Central memory CD8-positive, alpha-beta T cell (primary cell): ENCODE results near the gene ZFPM1.
A peak's percentile ranks its signal among the peaks of the same experiment; 100 is the strongest.
"Not testable (repeated sequence)": the region's sequence is repeated elsewhere in the genome, so short reads cannot be mapped to it uniquely, and the experiment has no call there.

Experiments
- ATAC-seq: fragments of 150-1000 bp; cut with Tn5 transposase; replicated peaks from 2 replicates; pipeline ENCODE4 v1.10.0; 2022; ENCODE audit warnings: mild to moderate bottlenecking, moderate FRiP score, moderate number of reproducible peaks; ENCODE audit not compliant: poor library complexity, severe bottlenecking; ENCODE audit errors: extremely low read depth
- DNase-seq, 2 donors: peaks; one replicate each; pipeline ENCODE4 v3.0.0; 2021; ENCODE audit warnings: low spot score in 2 of 2
- H3K27ac Mint-ChIP-seq: one replicate; pipeline ENCODE4 v1.8.0; 2022; ENCODE audit warnings: low read depth, mild to moderate bottlenecking, moderate library complexity, mixed read lengths
- H3K27me3 Mint-ChIP-seq: one replicate; pipeline ENCODE4 v1.8.0; 2022; ENCODE audit warnings: mixed read lengths
- H3K36me3 Mint-ChIP-seq: one replicate; pipeline ENCODE4 v1.8.0; 2022; ENCODE audit warnings: mild to moderate bottlenecking, moderate library complexity, mixed read lengths; ENCODE audit not compliant: insufficient read depth
- H3K4me1 Mint-ChIP-seq: one replicate; pipeline ENCODE4 v1.8.0; 2022; ENCODE audit warnings: mixed read lengths
- H3K4me3 Mint-ChIP-seq: one replicate; pipeline ENCODE4 v1.8.0; 2022; ENCODE audit warnings: mild to moderate bottlenecking, moderate library complexity, mixed read lengths
- H3K9me3 Mint-ChIP-seq: one replicate; pipeline ENCODE4 v1.8.0; 2022; ENCODE audit warnings: mixed read lengths

The ZFPM1 gene

DNA sequence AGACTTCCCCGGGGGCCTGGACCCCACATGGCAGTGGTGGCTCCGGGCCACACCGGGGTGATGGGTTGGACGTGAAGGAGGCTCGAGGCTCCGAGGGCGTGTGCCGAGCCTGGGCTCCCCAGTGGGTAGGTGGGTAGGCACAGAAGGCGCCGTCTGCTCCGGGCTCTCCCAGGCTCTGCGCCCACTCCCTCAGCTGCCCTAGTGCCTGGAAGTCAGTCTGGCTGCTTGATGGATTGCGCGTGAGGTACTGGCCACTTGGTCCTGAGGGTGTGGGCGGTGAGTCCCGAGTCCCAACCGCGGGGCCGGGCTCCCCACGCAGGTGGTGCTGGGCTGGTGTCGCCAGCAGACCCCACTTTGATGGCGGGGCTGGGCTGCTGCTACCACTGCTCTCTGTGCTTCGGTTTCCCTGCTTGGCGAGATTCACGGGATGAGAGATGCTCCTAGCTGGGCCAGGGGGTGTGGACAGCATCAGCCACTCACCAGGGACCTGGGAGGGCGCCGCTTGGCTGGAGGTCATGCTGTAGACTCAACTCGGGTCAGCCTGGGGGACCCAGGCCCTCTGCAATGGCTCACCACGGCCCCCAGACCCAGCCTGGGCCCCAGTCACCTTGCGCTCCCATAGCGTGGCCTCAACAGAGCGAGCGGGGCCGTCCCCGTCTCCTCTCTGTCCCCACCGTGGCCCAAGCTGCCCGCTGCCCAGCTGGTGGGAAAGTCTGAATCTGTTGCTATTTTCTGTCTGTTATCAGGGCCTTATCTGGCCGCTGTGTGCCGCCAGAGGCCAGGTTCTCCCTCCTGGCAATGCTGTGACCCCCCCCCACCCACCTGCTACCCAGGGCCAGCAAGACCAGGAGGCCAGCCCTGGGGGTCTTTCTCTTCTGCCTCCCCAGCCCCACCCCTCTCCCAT, 26.1 kb downstream of the ZFPM1 start:
- H3K4me1 Mint-ChIP-seq, result peaks cover 55% of the 10 kb centered on the region
- peak; percentile 18 for ATAC-seq
- peaks cover 34% of the 10 kb centered on the region for H3K36me3 Mint-ChIP-seq

DNA sequence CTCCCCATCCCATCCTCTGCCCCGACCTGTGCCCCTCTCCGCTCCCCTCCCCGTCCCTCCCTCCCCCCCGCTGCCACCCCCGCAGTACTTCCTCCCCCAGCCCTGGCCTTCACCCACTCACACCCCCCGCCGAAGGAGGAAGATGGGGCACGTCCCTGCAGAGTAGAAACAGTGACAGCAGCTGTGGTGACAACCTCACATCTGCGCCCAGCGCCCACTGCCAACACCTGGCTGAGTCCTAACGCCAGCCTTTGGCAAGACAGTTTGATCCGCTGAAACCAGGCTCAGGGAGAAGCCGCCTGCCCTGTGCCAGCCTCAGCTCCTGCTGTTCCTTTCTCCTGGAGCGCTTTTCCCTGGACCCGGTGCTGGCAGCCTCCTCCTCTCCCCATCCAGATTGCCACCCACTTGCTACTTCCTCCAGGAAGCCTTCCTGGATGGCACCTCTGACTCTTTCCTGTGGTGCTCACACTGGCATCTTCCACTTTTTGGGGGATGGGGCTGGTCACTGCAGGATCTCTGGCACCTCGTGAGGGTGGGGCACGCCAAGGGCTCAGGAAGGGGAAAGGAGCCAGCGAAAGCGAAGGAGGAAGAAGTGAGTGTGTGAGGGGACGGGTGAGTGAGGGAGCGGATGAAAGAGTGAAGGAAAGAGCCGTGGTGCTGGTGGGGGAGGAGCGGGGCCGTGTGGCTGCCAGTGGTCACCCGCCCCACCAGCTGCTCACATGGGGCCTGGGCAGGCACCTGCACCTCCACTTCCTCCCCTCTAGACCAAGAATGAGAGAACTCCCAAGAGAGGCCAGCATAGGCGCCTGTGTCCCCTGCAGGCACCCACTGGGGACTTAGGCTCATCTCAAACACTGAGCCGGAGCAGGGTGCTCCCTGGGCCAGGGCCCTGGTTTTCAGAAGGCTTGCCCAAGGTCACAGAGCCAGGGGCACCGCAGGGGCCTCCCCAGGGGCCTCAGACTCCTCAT, 27.0 kb downstream of the ZFPM1 start:
- Mint-ChIP-seq H3K27ac (peak overlapping the region; percentile 85), H3K27me3 (no peaks in the 10 kb centered on the region), H3K36me3 (peaks cover 33% of the 10 kb centered on the region), H3K4me1 (peaks cover 48% of the 10 kb centered on the region), H3K4me3 (peak overlapping the region; percentile 45), H3K9me3 (no peaks in the 10 kb centered on the region)
- DNase-seq (peak; percentile 26 to 35), ATAC-seq (peak; percentile 73)

More for the DNA sequence above, 26.1 kb downstream of the ZFPM1 start:
- H3K4me3 Mint-ChIP-seq, result peak overlapping the region; percentile 58
- no peaks in the 10 kb centered on the region for H3K9me3 Mint-ChIP-seq
- H3K27me3 Mint-ChIP-seq, result no peaks in the 10 kb centered on the region
- H3K27ac Mint-ChIP-seq, result peak overlapping the region; percentile 85
- no peak for DNase-seq

- Mint-ChIP-seq H3K4me3 (no peak overlapping the region), H3K36me3 (peaks cover 31% of the 10 kb centered on the region), H3K27me3 (no peaks in the 10 kb centered on the region), H3K4me1 (peaks cover 48% of the 10 kb centered on the region), H3K9me3 (no peaks in the 10 kb centered on the region), H3K27ac (no peak overlapping the region)
- ATAC-seq, result no peak
- no peak for DNase-seq
These were observed 27.7 kb downstream of the ZFPM1 start for GRCh38 chr16:88480829-88481228.

DNA sequence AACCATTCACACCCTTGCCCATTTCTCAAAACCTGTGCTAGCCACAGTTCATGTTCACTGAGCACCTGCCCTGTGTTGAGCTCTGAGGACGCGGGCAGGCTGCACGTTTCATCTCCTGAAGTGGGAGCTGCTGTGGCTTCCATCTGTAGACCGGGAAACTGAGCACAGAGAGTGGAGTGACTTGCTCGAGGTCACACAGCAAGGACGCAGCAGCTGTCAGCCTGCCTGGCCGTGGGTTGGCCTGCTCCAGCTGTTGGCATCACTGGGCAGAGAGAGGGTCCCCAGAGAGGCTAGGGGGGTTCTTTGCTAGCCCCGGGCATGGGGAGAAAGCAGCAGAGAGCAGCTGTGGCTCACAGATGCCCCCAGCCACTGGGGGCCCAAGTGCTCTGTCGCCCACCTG, 28.8 kb downstream of the ZFPM1 start:
- H3K27me3 Mint-ChIP-seq, result no peaks in the 10 kb centered on the region
- H3K27ac Mint-ChIP-seq, result no peak overlapping the region
- H3K4me1 Mint-ChIP-seq, result peaks cover 43% of the 10 kb centered on the region
- no peak for ATAC-seq
- H3K4me3 Mint-ChIP-seq, result no peak overlapping the region
- peaks cover 30% of the 10 kb centered on the region for H3K36me3 Mint-ChIP-seq
- H3K9me3 Mint-ChIP-seq, result no peaks in the 10 kb centered on the region
- no peak for DNase-seq

DNA sequence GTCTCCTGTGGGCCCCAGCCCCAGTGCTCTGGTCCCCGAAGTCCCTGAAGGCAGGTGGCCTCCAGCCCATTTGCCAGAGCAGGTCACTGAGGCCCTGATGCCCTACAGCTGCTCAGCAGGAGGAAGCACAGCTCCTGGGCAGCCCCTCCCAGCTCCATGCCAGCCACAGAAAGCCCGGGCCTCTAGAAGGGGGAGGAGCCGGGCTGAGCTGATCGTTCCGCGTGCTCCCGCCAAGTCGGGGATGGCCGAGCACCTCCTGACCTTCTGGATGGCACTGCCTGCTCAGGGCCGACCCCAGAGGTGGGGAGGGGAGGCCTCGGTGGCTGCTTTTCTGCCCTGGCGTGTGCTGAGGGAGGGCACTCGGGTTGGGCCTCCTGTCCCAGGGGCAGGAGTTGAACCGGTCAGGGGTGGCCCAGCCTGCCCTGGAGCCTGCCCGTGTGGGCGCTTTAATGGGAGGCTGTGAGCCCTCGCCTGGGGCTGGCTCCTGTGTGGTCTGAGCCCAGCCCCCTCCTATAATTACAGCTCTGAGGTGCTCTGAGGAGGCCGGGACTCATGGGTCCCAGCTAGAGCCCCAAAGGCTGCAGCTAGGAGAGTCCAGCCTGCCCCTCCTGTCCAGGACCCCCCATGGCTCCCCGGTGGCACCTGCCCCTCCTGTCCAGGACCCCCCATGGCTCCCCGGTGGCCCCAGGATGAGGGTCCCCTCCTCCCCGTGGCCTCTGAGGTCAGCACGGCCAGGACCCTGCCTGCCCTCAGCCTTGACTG, 29.7 kb downstream of the ZFPM1 start:
- DNase-seq (no peak), ATAC-seq (no peak)
- peaks cover 26% of the 10 kb centered on the region for H3K36me3 Mint-ChIP-seq
- no peaks in the 10 kb centered on the region for H3K27me3 Mint-ChIP-seq
- no peak overlapping the region for H3K4me3 Mint-ChIP-seq
- H3K27ac Mint-ChIP-seq, result peak overlapping the region; percentile 70
- H3K9me3 Mint-ChIP-seq, result no peaks in the 10 kb centered on the region
- peaks cover 33% of the 10 kb centered on the region for H3K4me1 Mint-ChIP-seq

GRCh38 chr16:88483392-88483641, 30.2 kb downstream of the ZFPM1 start:
- H3K27me3 Mint-ChIP-seq, result no peaks in the 10 kb centered on the region
- H3K4me3 Mint-ChIP-seq, result no peak overlapping the region
- peaks cover 28% of the 10 kb centered on the region for H3K4me1 Mint-ChIP-seq
- H3K36me3 Mint-ChIP-seq, result peaks cover 25% of the 10 kb centered on the region
- peak overlapping the region; percentile 70 for H3K27ac Mint-ChIP-seq
- H3K9me3 Mint-ChIP-seq, result no peaks in the 10 kb centered on the region
- ATAC-seq, result no peak
- DNase-seq, result no peak

DNA sequence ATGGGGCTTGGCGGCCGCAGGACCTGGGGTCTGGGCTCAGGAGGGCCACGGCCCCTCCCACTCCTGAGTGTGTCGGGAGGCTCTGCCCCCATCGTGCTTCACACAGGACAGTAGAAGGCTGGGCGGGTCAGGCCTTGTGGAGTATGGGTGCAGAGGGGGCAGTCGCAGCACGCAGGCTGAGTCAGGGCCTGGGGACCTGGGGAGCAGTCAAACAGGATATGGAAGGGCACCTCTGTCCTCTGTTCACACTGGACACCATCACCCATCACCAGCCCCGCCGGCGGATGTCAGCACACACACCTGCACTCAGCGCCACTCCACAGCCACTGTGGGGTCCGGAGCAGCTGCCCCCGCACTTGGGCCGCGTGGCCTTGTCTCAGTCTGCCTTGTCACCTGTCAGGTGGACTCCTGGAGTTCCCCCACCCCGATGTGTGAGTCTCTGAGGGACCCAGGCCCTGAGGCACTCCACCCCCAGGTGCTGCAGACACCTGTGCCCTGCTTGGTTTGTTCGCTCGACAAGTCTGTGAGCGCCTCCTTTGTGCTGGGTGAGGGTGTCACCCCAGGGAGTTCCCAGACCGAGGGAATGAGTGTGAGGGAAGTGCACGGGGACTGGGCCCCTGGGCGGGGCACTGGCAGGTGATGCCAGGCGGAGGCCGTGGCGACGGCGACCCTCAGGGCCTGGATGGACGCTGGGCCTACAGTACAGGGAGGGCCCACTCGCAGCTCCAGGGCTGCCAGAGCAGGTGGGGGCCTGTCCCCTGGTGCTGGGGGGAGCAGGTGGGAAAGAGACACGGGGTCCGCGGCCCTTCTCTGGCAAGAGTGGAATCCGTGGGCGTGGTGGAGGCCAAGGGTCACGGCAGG, 31.7 kb downstream of the ZFPM1 start:
- Mint-ChIP-seq H3K9me3 (no peaks in the 10 kb centered on the region), H3K4me1 (peaks cover 15% of the 10 kb centered on the region), H3K4me3 (peak overlapping the region; percentile 32), H3K36me3 (peaks cover 22% of the 10 kb centered on the region), H3K27me3 (no peaks in the 10 kb centered on the region), H3K27ac (no peak overlapping the region)
- DNase-seq, result no peak
- no peak for ATAC-seq

GRCh38 chr16:88485366-88485741, 32.3 kb downstream of the ZFPM1 start:
- not testable (repeated sequence) for H3K27me3 Mint-ChIP-seq, DNase-seq, H3K27ac Mint-ChIP-seq, H3K4me1 Mint-ChIP-seq, ATAC-seq, H3K9me3 Mint-ChIP-seq, H3K4me3 Mint-ChIP-seq
- peaks cover 24% of the 10 kb centered on the region for H3K36me3 Mint-ChIP-seq

DNA sequence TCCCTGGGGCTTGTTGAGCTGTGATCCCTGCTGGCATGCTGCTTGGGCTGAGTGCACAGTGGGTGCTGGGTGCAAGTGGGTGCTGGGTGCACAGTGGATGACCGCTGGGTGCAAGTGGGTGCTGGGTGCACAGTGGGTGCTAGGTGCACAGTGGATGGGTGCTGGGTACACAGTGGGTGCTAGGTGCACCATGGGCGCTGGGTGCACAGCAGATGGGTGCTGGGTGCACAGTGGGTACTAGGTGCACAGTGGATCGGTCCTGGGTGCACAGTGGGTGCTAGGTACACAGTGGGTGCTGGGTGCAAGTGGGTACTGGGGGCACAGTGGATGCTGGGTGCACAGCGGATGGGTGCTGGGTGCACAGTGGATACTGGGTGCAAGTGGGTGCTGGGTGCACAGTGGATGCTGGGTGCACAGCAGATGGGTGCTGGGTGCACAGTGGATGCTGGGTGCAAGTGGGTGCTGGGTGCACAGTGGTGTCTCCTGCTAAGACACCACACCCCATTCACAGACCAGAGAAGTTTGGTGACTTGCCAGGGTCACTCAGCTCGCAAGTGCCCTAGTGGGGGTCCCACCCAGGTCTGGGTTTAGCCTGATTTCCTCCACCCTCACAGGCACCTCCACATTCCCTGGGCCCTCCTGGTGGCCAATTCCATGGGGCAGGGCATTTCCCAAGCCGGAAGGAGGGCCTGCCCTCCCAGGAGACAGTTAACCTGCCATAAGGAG, 33.5 kb downstream of the ZFPM1 start:
- ATAC-seq (no peak), DNase-seq (no peak)
- no peak overlapping the region for H3K4me3 Mint-ChIP-seq
- no peak overlapping the region for H3K27ac Mint-ChIP-seq
- H3K9me3 Mint-ChIP-seq, result no peaks in the 10 kb centered on the region
- H3K27me3 Mint-ChIP-seq, result no peaks in the 10 kb centered on the region
- H3K4me1 Mint-ChIP-seq, result peaks cover 8% of the 10 kb centered on the region
- peaks cover 25% of the 10 kb centered on the region for H3K36me3 Mint-ChIP-seq

DNA sequence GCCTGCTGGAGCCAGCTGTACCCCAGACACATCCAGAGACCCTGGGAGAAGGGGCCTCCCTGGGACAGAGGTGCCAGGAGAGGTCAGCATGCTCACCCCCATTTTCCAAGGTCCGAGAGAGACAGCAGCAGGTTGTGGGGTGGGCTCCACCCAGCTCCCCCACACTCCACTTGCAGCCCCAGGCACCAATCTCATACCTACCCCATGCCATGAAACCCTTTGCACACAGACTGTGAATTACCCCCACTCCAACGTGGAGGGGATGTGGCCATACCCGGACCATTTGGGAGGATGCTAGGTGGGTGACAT, 34.0 kb downstream of the ZFPM1 start:
- Mint-ChIP-seq H3K36me3 (peaks cover 21% of the 10 kb centered on the region), H3K4me1 (peaks cover 11% of the 10 kb centered on the region), H3K27ac (no peak overlapping the region), H3K4me3 (no peak overlapping the region), H3K27me3 (no peaks in the 10 kb centered on the region), H3K9me3 (no peaks in the 10 kb centered on the region)
- DNase-seq (no peak), ATAC-seq (no peak)

DNA sequence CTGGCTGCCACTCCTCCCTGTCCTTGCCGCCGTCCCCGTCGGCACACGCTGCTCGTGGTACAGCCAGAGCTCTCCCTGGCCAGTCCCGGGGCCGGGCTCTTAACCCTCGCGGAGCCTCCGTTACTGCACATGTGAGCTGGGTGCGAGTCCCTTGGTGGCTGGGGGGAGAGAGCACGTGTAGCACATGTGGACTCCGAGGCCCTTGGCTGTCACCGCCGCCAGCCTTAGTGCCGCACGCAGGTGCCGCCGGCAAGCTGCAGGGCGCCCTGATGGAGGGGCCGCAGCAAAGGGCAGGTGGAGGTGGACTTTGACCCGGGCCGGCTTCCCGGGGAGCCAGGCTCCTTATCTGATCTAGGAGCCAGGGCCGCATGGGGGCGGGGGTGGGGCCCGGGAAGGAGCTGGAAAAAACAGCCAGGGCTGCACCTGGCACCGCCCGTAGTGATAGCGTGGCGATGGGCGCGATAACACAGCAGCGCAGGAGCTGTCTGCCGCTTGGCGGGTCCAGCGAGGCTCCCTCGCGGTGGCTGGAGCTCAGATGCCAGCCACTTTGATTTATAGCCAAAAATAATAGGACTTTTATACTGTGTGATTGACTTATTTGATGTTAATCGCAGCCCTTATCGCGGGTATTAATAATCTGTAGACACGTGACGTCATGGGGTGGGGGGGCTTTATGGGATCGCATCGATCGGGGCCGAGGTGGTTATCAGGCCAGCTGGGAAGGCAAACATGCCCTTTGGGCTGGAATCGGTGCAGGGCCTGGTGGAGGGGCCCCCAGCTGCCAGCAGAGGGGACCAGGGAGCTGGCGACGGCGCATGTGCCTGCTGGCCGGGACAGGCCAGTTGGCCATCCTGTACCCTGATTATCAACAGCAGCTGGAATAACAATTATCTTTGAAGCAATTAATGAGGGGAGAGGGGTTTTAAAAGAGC, 35.1 kb downstream of the ZFPM1 start:
- no peak for DNase-seq
- Mint-ChIP-seq H3K27ac (peak overlapping the region; percentile 46), H3K4me1 (peaks cover 13% of the 10 kb centered on the region), H3K4me3 (no peak overlapping the region), H3K9me3 (no peaks in the 10 kb centered on the region), H3K36me3 (peaks cover 25% of the 10 kb centered on the region), H3K27me3 (no peaks in the 10 kb centered on the region)
- ATAC-seq, result no peak
